ENCODE data around the gene ATP8A1.

Gene ATP8A1

GRCh38 chr4:42568610-42569207 is 88.2 kb downstream of the ATP8A1 start:
- DNase-seq (ENCODE audit: low read depth): peak; percentile 66

- DNase-seq (ENCODE audit: low read depth): peak; percentile 14
These were observed 90.1 kb downstream of the ATP8A1 start for GRCh38 chr4:42566835-42567234.

GRCh38 chr4:42562016-42562415 is 94.9 kb downstream of the ATP8A1 start:
- no peak for DNase-seq (ENCODE audit: low read depth)

- DNase-seq (ENCODE audit: low read depth): no peak
These were observed 95.9 kb downstream of the ATP8A1 start for GRCh38 chr4:42561031-42561430.

- DNase-seq (ENCODE audit: low read depth): no peak
These were observed 96.4 kb downstream of the ATP8A1 start for GRCh38 chr4:42560467-42560861.

GRCh38 chr4:42558156-42558555 is 98.7 kb downstream of the ATP8A1 start:
- no peak for DNase-seq (ENCODE audit: low read depth)

GRCh38 chr4:42555828-42556227 is 101.1 kb downstream of the ATP8A1 start:
- peak; percentile 24 for DNase-seq (ENCODE audit: low read depth)

GRCh38 chr4:42554072-42554471 is 102.8 kb downstream of the ATP8A1 start:
- DNase-seq (ENCODE audit: low read depth): no peak

- no peak for DNase-seq (ENCODE audit: low read depth)
These were observed 107.0 kb downstream of the ATP8A1 start for GRCh38 chr4:42549896-42550295.

GRCh38 chr4:42547805-42548204 is 109.1 kb downstream of the ATP8A1 start:
- DNase-seq (ENCODE audit: low read depth): no peak

GRCh38 chr4:42543762-42544161 is 113.1 kb downstream of the ATP8A1 start:
- no peak for DNase-seq (ENCODE audit: low read depth)

- no peak for DNase-seq (ENCODE audit: low read depth)
These were observed 113.8 kb downstream of the ATP8A1 start for GRCh38 chr4:42543126-42543525.

GRCh38 chr4:42541647-42542046 is 115.3 kb downstream of the ATP8A1 start:
- DNase-seq (ENCODE audit: low read depth): no peak

- no peak for DNase-seq (ENCODE audit: low read depth)
These were observed 123.9 kb downstream of the ATP8A1 start for GRCh38 chr4:42533042-42533441.

- DNase-seq (ENCODE audit: low read depth): no peak
These were observed 125.4 kb downstream of the ATP8A1 start for GRCh38 chr4:42531341-42532030.

- DNase-seq (ENCODE audit: low read depth): no peak
These were observed 133.7 kb downstream of the ATP8A1 start for GRCh38 chr4:42523066-42523718.

- DNase-seq (ENCODE audit: low read depth): peak; percentile 31
These were observed 137.0 kb downstream of the ATP8A1 start for GRCh38 chr4:42519803-42520417.

GRCh38 chr4:42515156-42515884 is 141.6 kb downstream of the ATP8A1 start:
- no peak for DNase-seq (ENCODE audit: low read depth)

GRCh38 chr4:42513748-42514492 is 143.0 kb downstream of the ATP8A1 start:
- no peak for DNase-seq (ENCODE audit: low read depth)

GRCh38 chr4:42512226-42512625 is 144.7 kb downstream of the ATP8A1 start:
- no peak for DNase-seq (ENCODE audit: low read depth)

GRCh38 chr4:42510225-42510624 is 146.7 kb downstream of the ATP8A1 start:
- DNase-seq (ENCODE audit: low read depth): no peak

All from iris pigment epithelial cell (primary cell).